Cerebellar nuclear complex (tissue), 1 donor: ENCODE measurements around the gene ALG5.

Experiments
- DNase-seq, 2 experiments: peaks; one replicate each; lab custom pipeline; 2025; lab: John Stamatoyannopoulos, UW

ALG5 gene, protein sequence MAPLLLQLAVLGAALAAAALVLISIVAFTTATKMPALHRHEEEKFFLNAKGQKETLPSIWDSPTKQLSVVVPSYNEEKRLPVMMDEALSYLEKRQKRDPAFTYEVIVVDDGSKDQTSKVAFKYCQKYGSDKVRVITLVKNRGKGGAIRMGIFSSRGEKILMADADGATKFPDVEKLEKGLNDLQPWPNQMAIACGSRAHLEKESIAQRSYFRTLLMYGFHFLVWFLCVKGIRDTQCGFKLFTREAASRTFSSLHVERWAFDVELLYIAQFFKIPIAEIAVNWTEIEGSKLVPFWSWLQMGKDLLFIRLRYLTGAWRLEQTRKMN

DNA sequence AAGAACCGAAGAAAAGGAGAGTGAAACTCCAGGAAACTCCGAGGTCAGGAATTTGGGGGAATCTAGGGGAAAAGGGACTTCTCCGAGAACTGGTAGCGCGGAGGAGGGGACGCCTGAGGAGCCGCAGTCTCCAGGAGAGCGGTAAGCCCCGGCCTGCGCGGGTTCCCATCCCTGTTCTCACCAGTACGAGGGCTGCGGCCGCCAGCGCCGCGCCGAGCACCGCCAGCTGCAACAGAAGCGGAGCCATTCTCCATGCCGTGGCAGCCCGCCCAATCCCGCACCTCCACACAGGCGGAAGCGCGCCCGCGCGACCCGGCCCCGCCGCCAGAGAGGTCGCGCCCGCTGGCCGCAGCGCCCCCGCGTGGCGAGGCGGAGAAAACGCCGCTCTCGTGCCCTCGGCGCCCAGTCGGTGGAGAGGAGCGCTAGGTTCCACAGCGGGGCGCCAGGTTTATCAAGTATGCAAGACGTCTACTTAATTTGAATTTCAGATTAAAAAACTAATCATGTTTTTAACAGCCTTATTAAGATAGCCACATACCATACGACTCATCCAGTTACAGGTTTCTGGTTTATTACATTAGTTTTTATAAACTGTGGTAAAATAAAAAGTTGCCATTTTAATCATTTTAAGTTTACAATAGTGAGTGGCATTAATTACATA, at the start of gene ALG5:
Gene ALG5 (minus strand): TSS at position 287 of the 661 bp plus-strand sequence. CDS start 40 bp downstream, at position 247.
- DNase-seq: peak; percentile 6 to 49

DNA sequence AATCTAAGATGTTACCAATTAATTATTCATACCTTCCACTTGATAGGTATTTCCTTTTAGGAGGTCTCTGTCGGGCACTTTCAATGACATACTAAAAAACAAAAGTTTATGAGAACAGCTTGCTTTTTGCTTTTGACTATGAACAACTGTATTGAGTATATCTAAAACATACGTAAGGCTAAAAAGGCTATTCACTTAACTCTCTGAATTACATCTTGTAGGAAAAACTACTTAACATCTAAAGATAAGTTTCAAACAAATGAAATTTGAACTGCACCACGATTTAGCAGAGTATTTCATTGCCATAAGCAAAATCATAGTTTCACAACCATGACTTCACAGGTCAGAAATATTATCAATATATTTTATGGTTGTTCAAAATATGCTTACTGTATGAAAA, 48.7 kb upstream of the ALG5 start:
- DNase-seq: no peak

DNA sequence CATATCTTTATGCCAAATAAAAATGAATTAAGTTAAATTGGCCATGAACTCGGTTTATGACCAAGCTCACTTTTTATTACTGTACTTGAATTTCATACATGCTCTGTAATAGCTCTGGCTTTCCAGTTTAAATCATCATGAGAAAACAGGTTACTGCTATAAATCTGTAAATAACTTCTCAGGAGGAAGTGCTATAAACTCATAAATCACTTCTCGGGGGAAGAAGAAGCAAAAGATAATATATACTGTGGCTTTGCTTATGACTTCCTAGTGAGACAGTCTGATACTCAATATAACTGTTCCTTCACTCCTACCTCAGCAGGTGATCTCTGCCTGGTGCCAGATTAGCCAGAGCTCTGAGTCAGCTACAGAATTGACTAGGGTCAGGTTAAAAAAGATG, 47.9 kb upstream of the ALG5 start:
- no peak for DNase-seq

DNA sequence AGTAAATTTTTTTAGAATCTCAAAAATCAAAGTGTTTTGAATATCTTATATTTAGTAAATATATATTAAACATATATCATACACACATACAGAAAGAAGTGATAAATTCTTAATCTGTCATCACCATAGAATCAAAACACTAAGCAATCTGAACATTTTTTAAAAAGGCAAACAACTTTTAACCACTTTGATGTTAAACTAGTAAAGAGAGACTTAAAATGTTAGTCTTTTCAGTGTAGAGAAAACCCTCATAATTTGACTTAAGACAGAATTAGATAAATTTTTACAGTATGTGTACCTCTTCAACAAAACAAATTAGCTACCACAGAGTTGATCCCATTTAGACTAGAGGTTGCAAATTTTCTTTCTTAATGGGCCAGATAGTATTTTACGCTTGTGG, 46.9 kb upstream of the ALG5 start:
- no peak for DNase-seq

DNA sequence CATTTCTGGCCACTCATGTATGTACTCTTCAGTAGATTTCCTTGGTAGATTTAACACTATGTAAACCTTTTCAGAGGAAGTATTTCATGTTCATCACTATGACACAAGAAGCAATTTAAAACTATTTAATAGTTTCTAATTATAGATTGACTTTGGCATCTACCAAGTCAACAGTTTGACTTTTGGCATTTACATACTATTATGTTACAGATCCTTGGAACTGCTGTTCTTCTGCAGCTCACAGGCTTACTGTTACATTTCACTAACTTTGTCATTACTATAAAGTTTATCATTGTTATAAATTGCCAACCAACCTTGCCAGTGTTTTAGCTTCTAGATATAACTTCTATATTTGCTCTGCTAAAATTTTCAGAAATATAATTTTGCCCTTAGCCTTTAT, 41.6 kb upstream of the ALG5 start:
- no peak for DNase-seq

DNA sequence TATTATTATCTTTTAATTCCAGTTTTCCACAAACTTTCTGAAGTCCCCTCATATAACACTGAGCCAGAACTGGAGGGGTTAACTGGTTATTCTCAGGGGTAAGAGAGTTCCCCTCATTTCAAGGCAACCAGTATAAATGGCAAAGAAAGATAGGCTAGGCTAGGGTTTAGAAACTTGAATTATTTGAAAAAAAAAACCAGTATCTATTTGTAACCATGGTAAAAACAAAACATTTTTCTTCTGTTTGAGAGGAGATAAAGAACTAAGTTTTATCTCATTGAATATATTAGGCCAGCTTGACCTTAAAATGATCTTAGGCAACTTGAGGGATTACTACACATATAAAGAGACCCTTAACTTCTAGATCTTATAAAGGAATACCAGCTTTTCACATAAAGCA, 40.8 kb upstream of the ALG5 start:
- no peak for DNase-seq

DNA sequence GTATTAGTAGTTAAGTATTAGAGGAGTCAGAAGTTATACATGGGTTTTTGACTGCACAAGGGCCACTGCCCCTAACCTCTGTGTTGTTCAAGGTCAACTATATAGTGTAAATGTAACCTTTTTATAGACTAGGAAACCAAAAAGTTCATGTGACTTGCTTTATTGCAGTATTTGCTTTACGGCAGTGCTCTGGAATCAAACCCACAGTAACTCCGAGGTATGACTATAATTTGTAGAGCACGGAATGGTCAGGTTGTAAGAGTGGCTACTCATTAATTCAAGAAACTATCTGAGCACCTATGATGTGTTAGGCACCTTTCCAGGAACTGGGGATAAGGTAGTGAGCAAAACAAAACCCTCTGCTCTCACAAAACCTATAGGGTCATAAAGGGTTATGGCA, 38.1 kb upstream of the ALG5 start:
- no peak for DNase-seq

DNA sequence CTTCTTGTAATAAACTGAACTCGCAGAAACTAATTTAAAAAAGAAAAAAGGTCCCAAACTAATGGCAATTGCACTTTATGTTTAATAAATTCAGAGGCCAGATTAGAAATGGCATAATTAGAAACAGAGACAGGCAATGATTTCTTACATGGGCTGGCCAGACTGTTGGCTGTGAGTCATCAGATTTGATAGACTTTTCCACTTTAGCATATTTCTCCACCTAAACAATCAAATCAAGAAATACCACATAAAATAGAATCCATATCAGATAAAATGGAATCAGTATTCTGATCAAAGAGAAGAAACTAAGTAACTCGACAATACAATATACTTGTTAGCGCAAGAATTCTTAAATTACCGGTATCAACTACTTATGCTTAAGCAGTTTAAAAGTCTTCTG, 30.5 kb upstream of the ALG5 start:
- no peak for DNase-seq

DNA sequence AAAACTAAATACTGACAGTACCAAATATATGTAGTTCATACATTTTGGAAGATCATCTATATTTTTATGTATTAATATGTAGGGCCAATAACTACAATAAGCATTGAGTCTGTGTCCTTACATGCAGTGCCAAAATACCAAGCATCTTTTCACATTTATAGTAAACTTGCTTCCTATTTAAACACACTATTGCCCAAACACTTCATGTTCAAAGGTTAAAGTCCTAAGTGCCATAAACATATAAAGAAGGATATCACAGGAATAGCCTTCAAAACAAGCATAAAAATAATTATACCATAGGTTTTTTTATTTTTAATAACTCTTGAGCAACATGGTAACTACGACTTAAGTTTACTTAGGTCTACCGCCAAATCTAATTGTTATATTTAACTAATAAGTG, 28.5 kb upstream of the ALG5 start:
- no peak for DNase-seq

DNA sequence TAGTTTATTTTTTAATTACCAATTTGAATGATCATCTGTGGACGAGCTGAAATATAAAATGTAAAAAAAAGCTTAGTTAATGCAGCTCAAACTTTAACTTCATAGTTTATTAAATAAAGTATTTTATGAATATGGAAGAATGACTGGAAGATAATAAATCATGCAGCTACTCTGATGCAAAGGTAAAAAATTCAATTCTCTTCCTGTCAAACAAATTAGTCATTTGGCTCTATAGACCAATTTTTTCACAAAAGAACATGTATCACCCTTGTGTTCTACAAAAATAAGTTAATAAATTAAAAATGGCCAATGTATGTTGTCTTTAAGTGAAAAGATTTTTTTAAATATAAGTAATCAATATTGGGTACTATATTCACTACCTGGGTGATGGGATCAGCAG, 27.6 kb upstream of the ALG5 start:
- no peak for DNase-seq

DNA sequence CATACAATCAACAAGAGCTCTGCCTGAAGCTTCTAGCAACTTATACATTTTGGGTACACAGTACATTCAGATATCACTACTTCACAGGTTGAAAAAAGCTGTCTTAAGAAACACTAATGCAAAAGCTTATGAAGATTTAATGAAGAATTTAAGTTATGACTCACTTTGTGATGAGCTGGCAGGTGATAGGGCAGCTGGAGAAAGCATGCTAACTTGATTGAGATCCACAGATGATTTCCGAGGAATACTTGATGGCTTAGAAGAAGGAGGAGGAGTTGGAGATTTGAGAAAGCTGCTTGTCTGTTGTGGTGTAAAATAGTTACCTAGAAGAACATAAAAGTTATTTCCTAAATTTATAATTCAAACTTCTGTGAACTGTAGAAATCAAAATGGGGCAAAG, 24.7 kb upstream of the ALG5 start:
- DNase-seq: no peak

DNA sequence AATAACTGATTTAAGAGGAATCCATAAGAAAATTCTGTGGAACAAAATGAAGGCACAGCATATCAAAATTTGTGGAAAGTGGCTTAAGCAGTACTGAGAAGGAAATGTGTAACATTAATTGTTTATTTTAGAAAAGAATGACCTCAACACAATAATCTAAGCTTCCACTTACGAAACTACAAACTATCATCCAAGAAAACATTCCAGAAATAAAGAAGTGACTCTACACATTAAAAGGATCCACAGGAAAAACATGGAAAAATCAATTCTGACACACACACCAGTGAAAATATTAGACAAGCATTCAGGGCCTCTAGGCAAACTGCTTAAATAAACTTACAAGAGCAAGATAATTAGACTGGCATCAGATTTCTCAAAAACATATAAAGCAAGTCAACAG, 15.5 kb upstream of the ALG5 start:
- DNase-seq: no peak

DNA sequence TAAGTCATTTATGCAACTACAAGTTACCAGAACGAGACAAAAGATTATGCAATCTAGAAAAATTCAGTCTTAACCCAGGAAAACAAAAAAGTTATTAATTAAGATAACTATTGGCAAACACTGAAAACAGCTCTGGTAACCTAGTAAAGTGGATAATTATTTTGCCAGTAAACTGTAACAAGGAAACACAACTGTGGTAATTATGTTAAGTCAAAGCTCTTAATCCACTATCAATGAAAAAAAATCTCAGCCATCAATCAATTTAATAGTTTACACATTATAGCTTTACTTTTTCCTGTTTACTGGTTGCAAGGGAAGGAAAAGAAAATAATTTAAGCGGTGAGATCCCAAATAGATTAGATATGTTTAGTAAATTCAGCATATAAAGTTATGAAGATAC, 12.6 kb upstream of the ALG5 start:
- DNase-seq: no peak

DNA sequence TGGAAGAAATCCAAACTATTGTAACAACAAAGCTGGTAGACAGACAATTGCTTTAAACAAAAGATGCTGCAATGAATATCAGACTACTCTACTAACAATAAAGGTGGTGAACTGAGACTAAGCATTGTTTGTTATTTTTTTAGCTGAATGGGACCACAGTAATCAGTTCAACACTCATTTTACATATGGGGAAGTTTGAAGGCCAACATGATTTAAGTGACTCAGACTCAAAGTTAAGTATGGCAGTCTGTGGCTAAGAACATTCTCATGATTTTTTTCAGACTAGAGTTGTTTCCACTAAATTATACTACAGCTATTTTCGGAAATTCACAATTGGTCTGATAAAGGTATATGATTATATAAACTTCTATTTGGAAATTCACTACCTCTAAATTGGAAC, 11.9 kb upstream of the ALG5 start:
- no peak for DNase-seq

DNA sequence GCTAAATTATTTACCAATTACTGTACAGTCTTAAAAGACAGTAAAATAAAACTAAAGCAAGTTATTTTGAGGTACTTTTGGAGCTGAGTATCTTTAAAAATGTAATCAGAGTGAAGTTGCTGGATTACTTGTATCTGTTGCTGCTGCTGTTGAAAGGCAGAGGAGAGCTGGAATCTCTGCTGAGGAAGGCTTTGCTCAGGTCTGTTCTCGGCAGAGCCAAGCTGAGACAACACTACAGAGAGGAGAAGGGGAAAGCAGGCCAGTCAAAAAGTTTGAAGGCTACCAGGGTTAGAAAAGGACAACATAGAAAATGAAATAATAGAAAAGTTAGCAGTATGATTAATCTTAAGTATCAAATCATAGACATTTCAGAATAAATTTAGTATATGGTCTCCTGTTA, 11.3 kb upstream of the ALG5 start:
- DNase-seq: no peak

DNA sequence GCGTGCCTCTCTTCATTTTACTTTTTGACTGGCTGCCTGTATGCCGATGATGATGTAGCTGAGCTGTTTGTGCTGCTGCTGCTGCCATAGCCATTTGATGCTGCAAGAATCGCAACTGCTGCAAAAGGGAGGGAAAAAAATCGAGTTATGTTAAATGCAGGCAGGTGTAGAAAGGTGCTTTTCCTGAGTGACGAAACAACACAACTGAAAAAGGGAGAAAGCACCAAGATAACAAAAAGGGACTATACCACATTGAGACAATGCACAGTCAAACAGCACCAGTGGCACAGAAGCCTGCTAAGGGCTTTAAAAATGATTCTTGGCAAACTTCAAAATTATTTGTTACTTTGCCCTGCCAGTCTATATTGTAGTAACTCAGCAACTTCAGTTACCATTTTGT, 10.6 kb upstream of the ALG5 start:
- DNase-seq: no peak

DNA sequence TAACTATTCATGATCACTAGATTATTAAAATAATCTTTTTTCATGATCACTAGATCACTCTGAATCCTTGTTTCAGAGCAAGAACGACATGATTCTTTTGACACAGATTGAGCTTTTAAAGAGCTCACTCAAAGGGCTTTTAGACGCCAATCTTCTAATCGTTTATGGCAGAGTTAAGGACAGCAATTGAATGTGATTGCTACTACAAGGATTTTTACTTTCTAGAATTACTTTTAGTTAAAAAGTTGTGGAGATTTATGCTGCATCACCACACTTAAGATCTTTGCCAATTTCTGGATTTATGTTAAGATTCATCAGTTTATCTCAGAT, 2.7 kb upstream of the ALG5 start:
- no peak for DNase-seq

DNA sequence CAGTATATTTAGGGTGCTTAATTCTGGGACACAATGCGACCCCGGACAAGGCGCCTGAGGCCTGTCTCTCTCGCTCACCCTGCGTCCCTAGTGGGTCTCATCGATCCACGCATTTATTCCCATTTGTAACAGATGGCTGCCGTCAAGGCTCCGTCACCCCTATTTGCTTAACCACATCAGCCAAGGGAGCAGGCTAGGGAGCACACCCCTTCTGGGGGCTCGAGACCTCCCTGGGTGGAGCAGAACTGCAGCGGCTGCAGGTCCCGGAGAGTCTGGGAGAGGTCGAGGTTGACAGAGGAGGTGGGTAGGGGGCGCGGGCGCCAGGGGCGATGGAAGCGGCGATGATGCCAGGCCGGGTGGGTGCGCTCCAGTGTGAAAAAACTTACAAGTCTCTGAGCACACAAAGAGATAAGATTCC, 507 bp downstream of the ALG5 start:
- DNase-seq: no peak

DNA sequence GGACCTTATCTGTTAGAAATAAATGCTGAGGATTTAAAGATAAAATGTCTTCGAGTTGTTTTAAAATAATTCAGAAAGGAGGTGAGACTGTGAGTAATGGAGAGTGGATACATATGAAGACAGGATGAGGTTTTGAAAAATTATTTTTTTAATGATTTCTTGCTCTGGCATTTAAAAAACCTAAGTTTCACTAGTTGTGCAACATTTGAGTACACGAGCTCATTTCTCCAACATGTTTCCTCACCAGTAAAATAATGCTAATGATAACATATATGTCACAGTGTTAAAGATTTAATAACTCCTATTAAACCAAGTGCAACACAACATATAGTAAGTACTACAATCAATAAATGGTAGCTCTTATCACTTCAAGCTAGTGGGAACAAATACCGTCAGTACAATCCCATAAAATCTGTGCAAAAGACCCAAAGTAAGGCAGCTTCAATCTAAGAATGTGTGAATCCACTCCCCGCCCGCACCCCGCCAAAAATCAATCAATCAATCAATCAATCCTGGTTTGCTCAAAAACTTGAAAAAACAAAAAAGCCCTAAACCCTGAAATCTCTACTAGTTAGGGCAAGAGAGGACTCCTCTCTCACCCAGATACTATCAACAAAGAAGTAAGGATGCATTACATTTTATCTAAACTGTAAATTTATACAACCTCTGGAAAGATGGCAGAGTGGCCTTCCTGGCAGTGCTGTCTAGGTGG, 1.3 kb downstream of the ALG5 start:
- DNase-seq: no peak

DNA sequence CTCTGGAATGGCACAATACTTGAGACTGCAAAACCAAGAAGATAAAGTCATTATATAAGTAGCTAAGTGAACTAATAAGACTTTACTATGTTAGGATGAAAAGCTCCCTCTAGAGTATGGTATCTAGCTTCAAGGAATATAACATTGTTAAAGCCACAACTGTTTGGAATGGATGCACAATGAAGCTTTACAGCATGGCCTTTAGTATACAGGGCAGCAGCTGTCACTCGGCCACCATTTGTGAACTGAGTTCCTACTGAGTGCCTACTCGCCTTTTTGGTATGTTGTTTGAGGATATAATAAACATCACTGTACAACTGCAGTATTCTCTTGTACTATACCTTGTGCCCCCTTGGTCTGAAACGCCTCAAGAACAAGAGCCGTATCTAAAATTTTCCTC, 6.8 kb downstream of the ALG5 start:
- DNase-seq: no peak

DNA sequence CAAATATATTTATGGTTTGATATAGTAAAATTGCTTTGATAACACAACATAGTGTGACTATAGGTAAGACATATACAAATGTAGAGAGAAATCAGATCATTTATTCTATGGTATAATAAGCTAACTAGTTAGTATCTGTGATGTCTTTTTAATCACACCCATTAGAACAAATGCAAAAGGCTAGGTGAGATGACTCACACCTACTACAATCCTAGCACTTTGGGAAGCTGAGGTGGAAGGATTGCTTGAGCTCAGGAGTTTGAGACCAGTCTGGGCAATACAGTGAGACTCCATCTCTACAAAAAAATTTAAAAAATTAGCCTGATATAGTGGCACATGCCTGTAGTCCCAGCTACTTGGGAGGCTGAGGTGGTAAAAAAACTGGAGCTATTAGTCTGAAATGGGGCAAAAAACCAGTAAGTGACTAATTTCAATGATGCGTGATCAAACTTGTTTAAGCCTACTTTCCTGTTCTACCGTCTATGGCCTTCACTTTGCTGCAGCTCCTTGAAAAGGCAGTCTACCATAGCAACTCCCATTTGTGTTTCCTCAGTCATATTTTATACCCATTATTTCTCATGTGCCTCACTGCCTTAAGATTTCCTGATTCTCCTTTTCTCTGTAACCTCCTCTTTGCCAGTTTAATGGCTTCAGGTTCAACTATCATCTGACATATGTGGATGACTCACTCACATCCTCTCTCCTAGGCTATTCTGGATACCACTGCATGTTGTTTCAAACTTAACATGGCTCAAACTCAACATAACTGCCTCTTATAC, 12.5 kb downstream of the ALG5 start:
- DNase-seq: no peak

DNA sequence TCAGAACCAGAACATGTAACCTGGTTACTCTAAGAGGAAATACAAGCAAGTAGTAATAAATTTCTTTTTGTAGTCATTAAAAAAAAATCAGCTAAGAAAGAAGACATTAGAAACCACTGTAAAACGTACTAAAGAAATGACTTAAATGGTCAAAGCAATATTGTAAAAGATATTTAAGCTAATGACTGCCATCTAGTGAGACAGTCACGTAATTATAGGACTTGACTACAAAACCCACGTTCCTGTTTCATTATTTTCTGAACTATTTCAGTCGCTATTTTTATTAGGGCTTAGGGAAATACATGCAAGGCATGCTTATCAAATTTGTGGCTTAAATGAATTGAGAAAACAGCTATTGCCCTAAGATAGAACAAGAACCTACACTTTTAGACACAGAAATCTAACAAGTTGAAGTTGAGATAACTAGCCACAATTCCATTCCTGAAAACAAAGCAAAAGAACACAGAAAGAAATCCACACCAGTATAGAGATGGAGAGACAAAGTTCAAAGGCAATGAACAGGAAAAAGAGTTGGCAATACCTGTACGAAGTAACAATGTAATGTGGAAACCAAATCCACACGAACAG, 17.9 kb downstream of the ALG5 start:
- no peak for DNase-seq
